PC-9 (cell line): ENCODE measurements around the gene HTR3A. TPM values are rescaled to one million over a fixed set of nuclear protein-coding genes. Genes with fewer than 3 reads are reported as not detected.

Experiments used
- BruUV-seq: library from RNA; stranded (reverse); fragments of 400-500 nt; replicated peaks from 2 replicates; lab custom pipeline; 2021; lab: Mats Ljungman, UMichigan
- CTCF ChIA-PET: fragments of 300-600 bp; sonication (Branson Sonifier 250); formaldehyde crosslinking; loops from one replicate; lab custom pipeline; 2022; ENCODE audit warnings: antibody characterized with exemption; lab: Charles Lee
- POLR2A ChIA-PET: fragments of 300-600 bp; sonication (Branson Sonifier 250); formaldehyde crosslinking; loops from one replicate; lab custom pipeline; 2022; ENCODE audit warnings: antibody characterized with exemption; ENCODE audit not compliant: unreplicated experiment; lab: Charles Lee
- DNase-seq, 2 experiments: peaks; one replicate each; pipeline versions ENCODE4 v3.0.0 to v3.0.0-alpha.2; 2015 to 2022; ENCODE audit warnings: mixed read lengths in 1 of 2
- H2AFZ ChIP-seq: fragments of 200-600 bp; sonication (generic); 2 replicates; pipeline ENCODE4 v1.8.1; 2017; ENCODE audit warnings: antibody characterized with exemption
- H3F3A ChIP-seq: fragments of 200-600 bp; sonication (generic); 2 replicates; pipeline ENCODE4 v1.8.1; 2017; ENCODE audit warnings: antibody characterized with exemption, mild to moderate bottlenecking, low read depth; ENCODE audit not compliant: insufficient read depth
- H3K27ac ChIP-seq: fragments of 200-600 bp; sonication (generic); 2 replicates; pipeline ENCODE4 v1.6.1; 2016; ENCODE audit warnings: mixed run types
- H3K27me3 ChIP-seq: fragments of 200-600 bp; sonication (generic); 2 replicates; pipeline ENCODE4 v1.6.1; 2016; ENCODE audit warnings: low read depth, mixed run types; ENCODE audit not compliant: insufficient read depth
- H3K36me3 ChIP-seq: fragments of 200-600 bp; sonication (generic); 2 replicates; pipeline ENCODE4 v1.6.1; 2016; ENCODE audit warnings: low read depth, mixed run types
- H3K4me1 ChIP-seq: fragments of 200-600 bp; sonication (generic); replicated peaks from 2 replicates; pipeline ENCODE4 v1.6.1; 2016; ENCODE audit warnings: mixed run types; ENCODE audit not compliant: insufficient read depth
- H3K4me2 ChIP-seq: fragments of 200-600 bp; sonication (generic); 2 replicates; pipeline ENCODE4 v1.6.1; 2017; ENCODE audit warnings: mixed run types
- H3K4me3 ChIP-seq: fragments of 200-600 bp; sonication (generic); 2 replicates; pipeline ENCODE4 v1.6.1; 2016; ENCODE audit warnings: mixed run types
- H3K79me2 ChIP-seq: fragments of 200-600 bp; sonication (generic); 2 replicates; pipeline ENCODE4 v1.6.1; 2017; ENCODE audit warnings: low read depth, mixed run types
- H3K9me2 ChIP-seq: fragments of 200-600 bp; sonication (generic); 2 replicates; pipeline ENCODE4 v1.8.1; 2017; ENCODE audit warnings: mild to moderate bottlenecking; ENCODE audit not compliant: insufficient read depth
- H3K9me3 ChIP-seq: fragments of 200-600 bp; sonication (generic); 2 replicates; pipeline ENCODE4 v1.8.1; 2016; ENCODE audit warnings: low read depth; ENCODE audit not compliant: insufficient read depth
- H4K20me1 ChIP-seq: fragments of 200-600 bp; sonication (generic); 2 replicates; pipeline ENCODE4 v1.8.1; 2017; ENCODE audit not compliant: insufficient read depth
- EZH2 ChIP-seq: fragments of 200-600 bp; sonication (generic); IDR thresholded peaks from 2 replicates; pipeline ENCODE4 v1.8.0; 2017; ENCODE audit warnings: antibody characterized with exemption, low read depth
- intact Hi-C: fragments of 100-400 bp; cut with micrococcal nuclease; formaldehyde crosslinking; loops from one replicate; pipeline ENCODE4 v1.10.0; 2022; ENCODE audit not compliant: unreplicated experiment
- total RNA-seq: library from RNA; stranded (reverse); gene quantifications from 2 replicates; pipeline ENCODE4 v1.2.3, GENCODE V29; 2021
- TF ChIP-seq, protein P1 (sequence below): fragments of 200-600 bp; sonication (generic); conservative IDR thresholded peaks from 2 replicates; pipeline ENCODE4 v1.6.1; 2017; ENCODE audit warnings: mixed run types, antibody characterized with exemption, mild to moderate bottlenecking, moderate library complexity

HTR3A gene
- total RNA-seq, 1 experiment from 2014 or later, result not detected

DNA sequence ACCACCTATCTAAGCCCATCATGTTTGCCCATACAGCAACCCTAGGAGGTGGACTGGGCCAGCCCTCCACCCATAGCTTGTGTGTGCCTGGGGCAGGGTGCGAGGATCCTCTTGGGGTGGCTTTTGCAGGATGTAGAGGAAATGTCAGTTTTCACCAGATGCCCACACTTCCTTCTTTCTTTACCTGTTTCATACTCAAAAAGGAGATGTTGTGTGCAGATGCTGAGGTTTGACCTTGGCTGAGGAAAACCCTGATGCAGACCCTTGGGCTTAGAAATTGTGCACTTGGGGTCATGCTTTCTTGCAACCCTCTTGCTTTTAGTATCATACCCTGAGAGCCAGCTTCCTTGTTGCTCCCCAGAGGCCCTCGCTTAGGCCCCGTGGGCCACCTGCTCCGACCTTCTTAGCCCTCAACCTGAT, 2.2 kb downstream of the HTR3A start:
- H3F3A ChIP-seq, result no peaks in the 10 kb centered on the region
- CTCF ChIA-PET, result no interaction called here
- no TSS peak for BruUV-seq

DNA sequence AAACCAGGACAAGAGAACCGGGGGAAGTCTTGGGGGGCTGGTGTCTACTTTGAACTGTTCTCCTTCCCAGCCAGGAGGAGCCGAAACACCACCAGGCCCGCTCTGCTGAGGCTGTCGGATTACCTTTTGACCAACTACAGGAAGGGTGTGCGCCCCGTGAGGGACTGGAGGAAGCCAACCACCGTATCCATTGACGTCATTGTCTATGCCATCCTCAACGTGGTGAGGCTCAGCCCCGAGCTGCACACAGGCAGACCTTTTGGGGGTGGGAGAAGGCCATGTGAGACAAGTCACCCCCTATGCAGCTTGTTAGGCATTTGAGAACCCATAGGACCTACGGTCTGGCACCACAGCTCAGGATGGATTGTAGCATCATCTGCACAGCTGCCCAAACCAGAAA, 2.8 kb downstream of the HTR3A start:
- Histone ChIP-seq H3K9me2 (no peaks in the 10 kb centered on the region), H3K4me3 (no peak overlapping the region), H4K20me1 (no peaks in the 10 kb centered on the region), H2AFZ (no peak overlapping the region), H3F3A (no peaks in the 10 kb centered on the region), H3K4me2 (no peak overlapping the region), H3K27me3 (peaks cover 96% of the 10 kb centered on the region), H3K4me1 (peaks cover 7% of the 10 kb centered on the region; the same call in 1 of the 2 replicates), H3K27ac (no peak overlapping the region), H3K36me3 (no peaks in the 10 kb centered on the region), H3K9me3 (no peaks in the 10 kb centered on the region), H3K79me2 (no peaks in the 10 kb centered on the region)
- intact Hi-C loops, result loop anchor here (5.0 kb wide), 1 partner anchor 660 kb away; no protein-coding TSS in a partner anchor
- ChIA-PET CTCF (no interaction called here), POLR2A (no interaction called here)
- DNase-seq, result no peak
- BruUV-seq, result no TSS peak
- TF ChIP-seq, protein P1, sequence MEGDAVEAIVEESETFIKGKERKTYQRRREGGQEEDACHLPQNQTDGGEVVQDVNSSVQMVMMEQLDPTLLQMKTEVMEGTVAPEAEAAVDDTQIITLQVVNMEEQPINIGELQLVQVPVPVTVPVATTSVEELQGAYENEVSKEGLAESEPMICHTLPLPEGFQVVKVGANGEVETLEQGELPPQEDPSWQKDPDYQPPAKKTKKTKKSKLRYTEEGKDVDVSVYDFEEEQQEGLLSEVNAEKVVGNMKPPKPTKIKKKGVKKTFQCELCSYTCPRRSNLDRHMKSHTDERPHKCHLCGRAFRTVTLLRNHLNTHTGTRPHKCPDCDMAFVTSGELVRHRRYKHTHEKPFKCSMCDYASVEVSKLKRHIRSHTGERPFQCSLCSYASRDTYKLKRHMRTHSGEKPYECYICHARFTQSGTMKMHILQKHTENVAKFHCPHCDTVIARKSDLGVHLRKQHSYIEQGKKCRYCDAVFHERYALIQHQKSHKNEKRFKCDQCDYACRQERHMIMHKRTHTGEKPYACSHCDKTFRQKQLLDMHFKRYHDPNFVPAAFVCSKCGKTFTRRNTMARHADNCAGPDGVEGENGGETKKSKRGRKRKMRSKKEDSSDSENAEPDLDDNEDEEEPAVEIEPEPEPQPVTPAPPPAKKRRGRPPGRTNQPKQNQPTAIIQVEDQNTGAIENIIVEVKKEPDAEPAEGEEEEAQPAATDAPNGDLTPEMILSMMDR, result no peak
- TF ChIP-seq EZH2, result no peak

More for the DNA sequence above, 2.2 kb downstream of the HTR3A start:
- Histone ChIP-seq H3K27me3 (peaks cover 96% of the 10 kb centered on the region), H4K20me1 (no peaks in the 10 kb centered on the region), H3K27ac (no peak overlapping the region), H2AFZ (no peak overlapping the region), H3K4me2 (no peak overlapping the region), H3K36me3 (no peaks in the 10 kb centered on the region), H3K4me1 (peaks cover 7% of the 10 kb centered on the region; the same call in 1 of the 2 replicates), H3K9me2 (no peaks in the 10 kb centered on the region), H3K9me3 (no peaks in the 10 kb centered on the region), H3K79me2 (no peaks in the 10 kb centered on the region), H3K4me3 (no peak overlapping the region)
- DNase-seq, result no peak
- intact Hi-C loops, result loop anchor here (5.0 kb wide), 1 partner anchor 660 kb away; no protein-coding TSS in a partner anchor
- TF ChIP-seq, protein P1, result no peak
- TF ChIP-seq EZH2, result no peak
- POLR2A ChIA-PET, result no interaction called here

DNA sequence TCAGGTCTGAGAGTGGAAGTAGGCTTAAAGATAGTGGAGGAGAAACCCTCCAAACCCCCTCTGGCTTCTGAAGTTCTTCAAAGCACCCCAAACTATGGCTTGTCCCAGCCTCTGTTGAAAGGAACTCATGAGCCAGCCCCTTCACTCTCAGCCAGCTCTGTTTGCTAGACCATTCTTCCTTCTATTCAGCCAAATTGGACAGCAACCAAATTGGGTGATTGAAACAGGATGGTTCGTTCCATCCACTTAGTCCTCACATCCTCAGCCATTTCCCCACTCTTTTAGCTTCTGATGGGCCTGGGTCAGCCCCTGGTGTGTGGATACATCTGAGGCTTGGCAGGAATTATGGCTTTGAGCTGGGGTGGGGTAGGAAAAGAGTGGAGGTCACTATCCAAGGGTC, 4.5 kb downstream of the HTR3A start:
- Histone ChIP-seq H3K36me3 (no peaks in the 10 kb centered on the region), H4K20me1 (no peaks in the 10 kb centered on the region), H3K4me3 (no peak overlapping the region), H3K27me3 (peaks cover 98% of the 10 kb centered on the region), H3K4me1 (peaks cover 7% of the 10 kb centered on the region; the same call in 1 of the 2 replicates), H3K27ac (no peak overlapping the region), H3K9me2 (no peaks in the 10 kb centered on the region), H2AFZ (no peak overlapping the region), H3K4me2 (no peak overlapping the region), H3F3A (no peaks in the 10 kb centered on the region), H3K9me3 (no peaks in the 10 kb centered on the region), H3K79me2 (no peaks in the 10 kb centered on the region)
- POLR2A ChIA-PET, result no interaction called here
- BruUV-seq, result no TSS peak
- DNase-seq, result no peak
- CTCF ChIA-PET, result no interaction called here
- no peak for TF ChIP-seq EZH2
- TF ChIP-seq, protein P1, result no peak
- intact Hi-C loops, result loop anchor here (5.0 kb wide), 1 partner anchor 662 kb away; no protein-coding TSS in a partner anchor
